K562 (cell line): ENCODE data around the gene PSMD8. TPM values are rescaled to one million over a fixed set of nuclear protein-coding genes. Genes with fewer than 3 reads are reported as not detected.

Experiments used
- ARHGAP35 ChIP-seq: fragments of 450-650 bp; IDR thresholded peaks from 2 replicates; pipeline ENCODE4 v1.6.1; 2018; ENCODE audit not compliant: partially characterized antibody
- ARID1B ChIP-seq: fragments of 450-650 bp; IDR thresholded peaks from 2 replicates; pipeline ENCODE4 v1.6.1; 2016; ENCODE audit warnings: antibody characterized with exemption, mild to moderate bottlenecking, inconsistent platforms
- EGR1 ChIP-seq: fragments of 450-650 bp; conservative IDR thresholded peaks from 2 replicates; pipeline ENCODE4 v1.6.1; 2017; ENCODE audit warnings: mild to moderate bottlenecking
- FOXP1 ChIP-seq: sonication (generic); formaldehyde crosslinking; IDR thresholded peaks from 2 replicates; pipeline ENCODE4 v1.8.0; 2022; ENCODE audit warnings: mild to moderate bottlenecking, missing genetic modification reagents
- HNRNPUL1 ChIP-seq: fragments of 200-400 bp; formaldehyde crosslinking; IDR thresholded peaks from 2 replicates; pipeline ENCODE4 v1.6.1; 2017; ENCODE audit warnings: low read length
- NR1H2 ChIP-seq: sonication (generic); formaldehyde crosslinking; IDR thresholded peaks from 2 replicates; pipeline ENCODE4 v1.4.0; 2020; ENCODE audit warnings: mild to moderate bottlenecking, missing genetic modification reagents
- NUFIP1 ChIP-seq: fragments of 450-650 bp; IDR thresholded peaks from 2 replicates; pipeline ENCODE4 v1.6.1; 2018; ENCODE audit not compliant: partially characterized antibody
- RBFOX2 ChIP-seq: fragments of 200-400 bp; formaldehyde crosslinking; IDR thresholded peaks from 2 replicates; pipeline ENCODE4 v1.6.1; 2017; ENCODE audit warnings: low read depth, mild to moderate bottlenecking, low read length, moderate library complexity
- SMARCA4 ChIP-seq: fragments of 450-650 bp; IDR thresholded peaks from 2 replicates; pipeline ENCODE4 v1.6.1; 2016
- TSC22D4 ChIP-seq: fragments of 450-650 bp; IDR thresholded peaks from 2 replicates; pipeline ENCODE4 v1.6.1; 2016; ENCODE audit warnings: missing genetic modification characterization, missing biosample characterization, control low read depth
- XRCC4 ChIP-seq: IDR thresholded peaks from one replicate; pipeline ENCODE4 v1.6.1; 2011; ENCODE audit not compliant: insufficient read depth, insufficient read length; ENCODE audit errors: extremely low read depth
- ZFP30 ChIP-seq: fragments of 250-450 bp; sonication (Bioruptor Pico); IDR thresholded peaks from 2 replicates; pipeline ENCODE4 v1.8.0; 2022; ENCODE audit warnings: moderate library complexity, mild to moderate bottlenecking, inconsistent platforms, borderline replicate concordance
- ZFX ChIP-seq: sonication (generic); formaldehyde crosslinking; IDR thresholded peaks from 2 replicates; pipeline ENCODE4 v1.8.0; 2022; ENCODE audit warnings: mild to moderate bottlenecking, missing genetic modification reagents, moderate library complexity
- ZNF146 ChIP-seq: IDR thresholded peaks from one replicate; pipeline ENCODE4 v1.6.1; 2018; ENCODE audit warnings: missing compliant biosample characterization; ENCODE audit not compliant: unreplicated experiment
- ZNF174 ChIP-seq: fragments of 250-450 bp; sonication (Bioruptor Pico); IDR thresholded peaks from 2 replicates; pipeline ENCODE4 v1.4.0; 2020; ENCODE audit warnings: mild to moderate bottlenecking
- ZNF436 ChIP-seq: fragments of 250-450, 450-650 bp; sonication (Bioruptor Pico); formaldehyde crosslinking; IDR thresholded peaks from 2 replicates; pipeline ENCODE4 v1.7.0; 2020; ENCODE audit warnings: mild to moderate bottlenecking
- polyA plus RNA-seq, 8 experiments: library from polyadenylated mRNA; depleted of rRNA in 4 of 8; stranded (reverse) in 5 of 8; unstranded in 3 of 8; fragments of >200 nt; fragmentation: Nextera tagmentation in 2 of 8; fragmentation: Illumina TruSeq in 1 of 8; extraction: Ambion mirVana in 2 of 8; extraction: Trizol in 1 of 8; gene quantifications; 2 replicates each; pipeline versions ENCODE4 v1.2.1 to v1.2.3, GENCODE V29; 2011 to 2014; ENCODE audit warnings: inconsistent platforms in 1 of 8, missing spikeins in 1 of 8
- total RNA-seq, 7 experiments: library from RNA; depleted of rRNA in 6 of 7; stranded (reverse); fragments of >200 nt in 6 of 7; fragmentation: Illumina TruSeq in 2 of 7; extraction: Trizol in 2 of 7; gene quantifications; 2 replicates each; pipeline versions ENCODE4 v1.2.1 to v1.2.3, GENCODE V29; 2011 to 2021; ENCODE audit warnings: low replicate concordance in 1 of 7
- TF ChIP-seq, protein P1 (sequence below), 2 experiments: IDR thresholded peaks; 2 replicates each; pipeline ENCODE4 v1.6.1; 2011; ENCODE audit warnings: borderline replicate concordance in 1 of 2, control low read depth in 1 of 2, low read depth in 1 of 2, low read length in 1 of 2, mild to moderate bottlenecking in 1 of 2, mixed read lengths in 1 of 2, moderate library complexity in 1 of 2; ENCODE audit not compliant: insufficient read depth in 1 of 2, insufficient read length in 1 of 2, poor library complexity in 1 of 2, severe bottlenecking in 1 of 2; ENCODE audit errors: extremely low read depth in 1 of 2
- TF ChIP-seq, protein P2 (sequence below): sonication (generic); formaldehyde crosslinking; IDR thresholded peaks from 2 replicates; pipeline ENCODE4 v1.8.0; 2022; ENCODE audit warnings: missing genetic modification reagents, mild to moderate bottlenecking, moderate library complexity, borderline replicate concordance
- TF ChIP-seq, protein P3 (sequence below): sonication (generic); formaldehyde crosslinking; IDR thresholded peaks from 2 replicates; pipeline ENCODE4 v1.8.0; 2022; ENCODE audit warnings: mild to moderate bottlenecking, missing genetic modification reagents, borderline replicate concordance
- TF ChIP-seq, protein P4 (sequence below): fragments of 450-650 bp; formaldehyde crosslinking; IDR thresholded peaks from 2 replicates; pipeline ENCODE4 v1.4.0; 2020; ENCODE audit warnings: mild to moderate bottlenecking
- TF ChIP-seq, protein P5 (sequence below): fragments of 250-450 bp; sonication (Bioruptor Pico); IDR thresholded peaks from 2 replicates; pipeline ENCODE4 v1.5.0; 2020; ENCODE audit warnings: mild to moderate bottlenecking, borderline replicate concordance

PSMD8 gene
- total and polyA plus RNA-seq, 9 of the 15 experiments (the other 6 are each of a cell fraction or from before 2014, with no cell fraction given), result 130 to 583 (median 315) TPM

DNA sequence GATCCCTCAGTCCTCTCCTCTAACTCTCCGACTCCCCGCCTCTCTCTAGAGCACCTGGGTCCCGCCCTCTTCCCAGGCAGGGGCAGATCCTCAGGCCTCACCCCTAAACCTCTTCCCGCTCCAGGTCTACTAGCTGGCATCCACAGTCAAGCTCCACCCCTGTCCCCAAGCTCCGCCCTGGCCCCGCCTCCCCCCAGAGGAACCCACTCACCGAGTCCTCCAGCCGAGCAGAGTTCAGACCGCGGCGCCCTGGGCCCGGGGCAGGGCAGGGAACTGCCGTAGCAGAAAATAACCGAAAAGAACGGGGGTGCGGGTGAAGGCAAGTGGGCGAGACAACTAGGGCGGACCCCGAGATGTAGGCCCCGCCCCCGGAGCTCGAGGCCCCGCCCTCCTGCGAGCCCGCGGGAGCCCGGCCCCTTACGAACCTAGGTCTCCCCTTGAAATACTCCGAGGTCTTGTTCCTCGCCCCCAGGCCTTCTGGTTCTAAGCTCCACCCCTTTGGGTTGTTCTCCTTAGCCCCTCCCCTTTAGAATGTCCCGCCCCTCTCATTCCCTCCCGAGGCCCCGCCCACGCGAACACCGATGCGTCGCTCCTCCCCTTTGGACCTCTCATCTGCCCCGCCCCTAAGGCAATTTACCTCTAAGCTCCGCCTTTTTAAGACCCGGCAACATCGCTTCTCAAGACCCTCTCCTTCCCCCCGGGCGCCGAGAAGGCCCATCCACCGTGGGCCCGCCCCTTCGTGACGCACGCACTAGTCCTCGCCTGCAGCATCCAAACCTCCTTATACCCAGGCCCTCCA is 13.4 kb downstream of the PSMD8 start, which contains the start of gene GGN (continued):
- TF ChIP-seq, protein P1, sequence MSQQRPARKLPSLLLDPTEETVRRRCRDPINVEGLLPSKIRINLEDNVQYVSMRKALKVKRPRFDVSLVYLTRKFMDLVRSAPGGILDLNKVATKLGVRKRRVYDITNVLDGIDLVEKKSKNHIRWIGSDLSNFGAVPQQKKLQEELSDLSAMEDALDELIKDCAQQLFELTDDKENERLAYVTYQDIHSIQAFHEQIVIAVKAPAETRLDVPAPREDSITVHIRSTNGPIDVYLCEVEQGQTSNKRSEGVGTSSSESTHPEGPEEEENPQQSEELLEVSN (IDR thresholded peaks at IDR 0.05; ENCODE audit: borderline replicate concordance in 1 of 2, extremely low read depth in 1 of 2, insufficient read depth in 1 of 2, insufficient read length in 1 of 2, low read depth in 1 of 2, low read length in 1 of 2, poor library complexity in 1 of 2, severe bottlenecking in 1 of 2), result peak in 1 of 2 experiments; percentile 40
- TF ChIP-seq FOXP1 (no peak), ZNF174 (CRISPR knock-in tag) (no peak), SMARCA4 (no peak), ARID1B (0 out of 2 replicates have a peak, but pooled peaks have one; percentile 2), HNRNPUL1 (no peak), ZFP30 (no peak), NUFIP1 (no peak), ARHGAP35 (no peak), ZFX (CRISPR knock-in tag) (peak; percentile 58), ZNF146 (CRISPR knock-in tag) (no peak), RBFOX2 (peak; percentile 35; the same call in 1 of the 2 replicates), TSC22D4 (no peak), EGR1 (peak; percentile 81; the same call in 1 of the 2 replicates), ZNF436 (no peak), NR1H2 (no peak), XRCC4 (no peak)
- TF ChIP-seq, protein P2, sequence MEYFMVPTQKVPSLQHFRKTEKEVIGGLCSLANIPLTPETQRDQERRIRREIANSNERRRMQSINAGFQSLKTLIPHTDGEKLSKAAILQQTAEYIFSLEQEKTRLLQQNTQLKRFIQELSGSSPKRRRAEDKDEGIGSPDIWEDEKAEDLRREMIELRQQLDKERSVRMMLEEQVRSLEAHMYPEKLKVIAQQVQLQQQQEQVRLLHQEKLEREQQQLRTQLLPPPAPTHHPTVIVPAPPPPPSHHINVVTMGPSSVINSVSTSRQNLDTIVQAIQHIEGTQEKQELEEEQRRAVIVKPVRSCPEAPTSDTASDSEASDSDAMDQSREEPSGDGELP (CRISPR knock-in tag), result peak; percentile 22; the same call in 1 of the 2 replicates
- TF ChIP-seq, protein P3, sequence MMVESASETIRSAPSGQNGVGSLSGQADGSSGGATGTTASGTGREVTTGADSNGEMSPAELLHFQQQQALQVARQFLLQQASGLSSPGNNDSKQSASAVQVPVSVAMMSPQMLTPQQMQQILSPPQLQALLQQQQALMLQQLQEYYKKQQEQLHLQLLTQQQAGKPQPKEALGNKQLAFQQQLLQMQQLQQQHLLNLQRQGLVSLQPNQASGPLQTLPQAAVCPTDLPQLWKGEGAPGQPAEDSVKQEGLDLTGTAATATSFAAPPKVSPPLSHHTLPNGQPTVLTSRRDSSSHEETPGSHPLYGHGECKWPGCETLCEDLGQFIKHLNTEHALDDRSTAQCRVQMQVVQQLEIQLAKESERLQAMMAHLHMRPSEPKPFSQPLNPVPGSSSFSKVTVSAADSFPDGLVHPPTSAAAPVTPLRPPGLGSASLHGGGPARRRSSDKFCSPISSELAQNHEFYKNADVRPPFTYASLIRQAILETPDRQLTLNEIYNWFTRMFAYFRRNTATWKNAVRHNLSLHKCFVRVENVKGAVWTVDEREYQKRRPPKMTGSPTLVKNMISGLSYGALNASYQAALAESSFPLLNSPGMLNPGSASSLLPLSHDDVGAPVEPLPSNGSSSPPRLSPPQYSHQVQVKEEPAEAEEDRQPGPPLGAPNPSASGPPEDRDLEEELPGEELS (CRISPR knock-in tag), result no peak
- TF ChIP-seq, protein P4, sequence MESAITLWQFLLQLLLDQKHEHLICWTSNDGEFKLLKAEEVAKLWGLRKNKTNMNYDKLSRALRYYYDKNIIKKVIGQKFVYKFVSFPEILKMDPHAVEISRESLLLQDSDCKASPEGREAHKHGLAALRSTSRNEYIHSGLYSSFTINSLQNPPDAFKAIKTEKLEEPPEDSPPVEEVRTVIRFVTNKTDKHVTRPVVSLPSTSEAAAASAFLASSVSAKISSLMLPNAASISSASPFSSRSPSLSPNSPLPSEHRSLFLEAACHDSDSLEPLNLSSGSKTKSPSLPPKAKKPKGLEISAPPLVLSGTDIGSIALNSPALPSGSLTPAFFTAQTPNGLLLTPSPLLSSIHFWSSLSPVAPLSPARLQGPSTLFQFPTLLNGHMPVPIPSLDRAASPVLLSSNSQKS, result no peak
- TF ChIP-seq, protein P5, sequence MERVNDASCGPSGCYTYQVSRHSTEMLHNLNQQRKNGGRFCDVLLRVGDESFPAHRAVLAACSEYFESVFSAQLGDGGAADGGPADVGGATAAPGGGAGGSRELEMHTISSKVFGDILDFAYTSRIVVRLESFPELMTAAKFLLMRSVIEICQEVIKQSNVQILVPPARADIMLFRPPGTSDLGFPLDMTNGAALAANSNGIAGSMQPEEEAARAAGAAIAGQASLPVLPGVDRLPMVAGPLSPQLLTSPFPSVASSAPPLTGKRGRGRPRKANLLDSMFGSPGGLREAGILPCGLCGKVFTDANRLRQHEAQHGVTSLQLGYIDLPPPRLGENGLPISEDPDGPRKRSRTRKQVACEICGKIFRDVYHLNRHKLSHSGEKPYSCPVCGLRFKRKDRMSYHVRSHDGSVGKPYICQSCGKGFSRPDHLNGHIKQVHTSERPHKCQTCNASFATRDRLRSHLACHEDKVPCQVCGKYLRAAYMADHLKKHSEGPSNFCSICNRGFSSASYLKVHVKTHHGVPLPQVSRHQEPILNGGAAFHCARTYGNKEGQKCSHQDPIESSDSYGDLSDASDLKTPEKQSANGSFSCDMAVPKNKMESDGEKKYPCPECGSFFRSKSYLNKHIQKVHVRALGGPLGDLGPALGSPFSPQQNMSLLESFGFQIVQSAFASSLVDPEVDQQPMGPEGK (CRISPR knock-in tag), result no peak
